Activated B cell treated with CpG ODN at 0.5 μM for 24 hours (primary cell): Measurements from ENCODE around the gene WDR91. TPM values are rescaled to one million over a fixed set of nuclear protein-coding genes. Genes with fewer than 3 reads are reported as not detected.
A peak's percentile ranks its signal among the peaks of the same experiment; 100 is the strongest.

ENCODE experiments used
- ATAC-seq: fragments of 200-7000 bp; cut with Tn5 transposase; one replicate; pipeline ENCODE4 v1.10.0; 2021; ENCODE audit warnings: low read depth, mild to moderate bottlenecking, moderate library complexity
- CTCF ChIA-PET: fragments of 350-600 bp; sonication (Branson Sonifier 250); formaldehyde crosslinking; loops from one replicate; lab custom pipeline; 2021; ENCODE audit warnings: antibody characterized with exemption; lab: Charles Lee
- POLR2A ChIA-PET: fragments of 350-600 bp; sonication (Branson Sonifier 250); formaldehyde crosslinking; loops from one replicate; lab custom pipeline; 2021; ENCODE audit warnings: antibody characterized with exemption; lab: Charles Lee
- DNase-seq: peaks from one replicate; pipeline ENCODE4 v3.0.0; 2022
- H3K27ac Mint-ChIP-seq: one replicate; pipeline ENCODE4 v1.8.0; 2020; ENCODE audit warnings: mixed read lengths
- H3K27me3 Mint-ChIP-seq: one replicate; pipeline ENCODE4 v1.8.0; 2021; ENCODE audit warnings: mixed read lengths
- H3K36me3 Mint-ChIP-seq: one replicate; pipeline ENCODE4 v1.8.0; 2021; ENCODE audit warnings: low read depth, mixed read lengths
- H3K4me1 Mint-ChIP-seq: one replicate; pipeline ENCODE4 v1.8.0; 2021; ENCODE audit warnings: mixed read lengths
- H3K4me3 Mint-ChIP-seq: one replicate; pipeline ENCODE4 v1.8.0; 2020; ENCODE audit warnings: mild to moderate bottlenecking, mixed read lengths
- H3K9me3 Mint-ChIP-seq: one replicate; pipeline ENCODE4 v1.8.0; 2020; ENCODE audit warnings: mixed read lengths
- CTCF ChIP-seq: fragments of 200-600 bp; IDR thresholded peaks from one replicate; pipeline ENCODE4 v1.8.0; 2022; ENCODE audit warnings: antibody characterized with exemption, mild to moderate bottlenecking
- intact Hi-C: fragments of 100-400 bp; cut with micrococcal nuclease; formaldehyde crosslinking; loops from one replicate; pipeline ENCODE4 v1.15.1; 2024
- total RNA-seq: library from RNA; stranded (reverse); gene quantifications from 2 replicates; pipeline ENCODE4 v1.2.3, GENCODE V29; 2022

The WDR91 gene
- total RNA-seq, 1 donor from 2014 or later: 60.1 TPM

- DNase-seq (no peak), ATAC-seq (no peak)
- POLR2A ChIA-PET: no interaction called here
- Mint-ChIP-seq H3K27me3 (peaks cover 3% of the 10 kb centered on the region), H3K4me3 (no peak within 1 kb of the TSS), H3K36me3 (no peaks in the 10 kb centered on the region), H3K9me3 (no peaks in the 10 kb centered on the region), H3K4me1 (peaks cover 18% of the 10 kb centered on the region), H3K27ac (no peak within 1 kb of the TSS)
- TF ChIP-seq CTCF: no peak
- CTCF ChIA-PET: no interaction called here
- intact Hi-C loops: no loop called here
These were observed 22.2 kb upstream of the WDR91 start, which contains the start of gene STRA8 for GRCh38 chr7:135233570-135233969. Gene STRA8 (plus strand): TSS chr7:135233838. CDS start chr7:135240525, 6,687 bp downstream.

- intact Hi-C loops: no loop called here
- DNase-seq: no peak
- H3K4me1 Mint-ChIP-seq: peaks cover 16% of the 10 kb centered on the region
- H3K4me3 Mint-ChIP-seq: no peak overlapping the region
- POLR2A ChIA-PET: no interaction called here
- H3K36me3 Mint-ChIP-seq: no peaks in the 10 kb centered on the region
- ATAC-seq: no peak
- no peaks in the 10 kb centered on the region for H3K9me3 Mint-ChIP-seq
- CTCF ChIA-PET: no interaction called here
- no peak for TF ChIP-seq CTCF
- H3K27ac Mint-ChIP-seq: no peak overlapping the region
- H3K27me3 Mint-ChIP-seq: peaks cover 8% of the 10 kb centered on the region
These were observed 21.4 kb upstream of the WDR91 start for GRCh38 chr7:135232720-135233119.

GRCh38 chr7:135232087-135232486 is 20.8 kb upstream of the WDR91 start:
- Mint-ChIP-seq H3K27ac (no peak overlapping the region), H3K27me3 (peaks cover 8% of the 10 kb centered on the region), H3K4me3 (no peak overlapping the region), H3K9me3 (no peaks in the 10 kb centered on the region), H3K36me3 (no peaks in the 10 kb centered on the region), H3K4me1 (peaks cover 12% of the 10 kb centered on the region)
- ChIA-PET CTCF (no interaction called here), POLR2A (no interaction called here)
- intact Hi-C loops: no loop called here
- TF ChIP-seq CTCF: no peak
- DNase-seq (no peak), ATAC-seq (no peak)

DNA sequence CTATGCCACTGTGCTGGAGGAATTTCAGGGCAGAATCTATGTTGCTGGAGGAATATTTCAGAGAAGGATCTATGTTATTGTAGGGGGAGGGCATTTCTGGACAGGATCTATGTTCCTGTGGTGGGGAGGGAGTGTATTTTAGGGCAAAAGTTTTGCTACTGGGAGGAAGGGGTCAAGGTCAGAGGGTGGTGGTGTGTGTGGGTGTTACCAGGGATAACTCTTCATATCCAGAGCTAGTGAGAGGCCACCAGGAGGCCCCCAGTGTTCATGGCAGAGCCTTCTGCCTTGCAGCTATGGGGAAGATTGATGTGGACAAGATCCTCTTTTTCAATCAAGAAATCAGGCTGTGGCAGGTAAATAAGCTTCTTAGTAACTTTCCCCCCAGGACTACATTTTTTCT is 20.4 kb upstream of the WDR91 start:
- no peak for TF ChIP-seq CTCF
- Mint-ChIP-seq H3K27me3 (peaks cover 8% of the 10 kb centered on the region), H3K4me1 (peaks cover 8% of the 10 kb centered on the region), H3K4me3 (no peak overlapping the region), H3K9me3 (no peaks in the 10 kb centered on the region), H3K36me3 (no peaks in the 10 kb centered on the region), H3K27ac (no peak overlapping the region)
- ATAC-seq (no peak), DNase-seq (no peak)
- CTCF ChIA-PET: no interaction called here
- POLR2A ChIA-PET: no interaction called here
- intact Hi-C loops: no loop called here

DNA sequence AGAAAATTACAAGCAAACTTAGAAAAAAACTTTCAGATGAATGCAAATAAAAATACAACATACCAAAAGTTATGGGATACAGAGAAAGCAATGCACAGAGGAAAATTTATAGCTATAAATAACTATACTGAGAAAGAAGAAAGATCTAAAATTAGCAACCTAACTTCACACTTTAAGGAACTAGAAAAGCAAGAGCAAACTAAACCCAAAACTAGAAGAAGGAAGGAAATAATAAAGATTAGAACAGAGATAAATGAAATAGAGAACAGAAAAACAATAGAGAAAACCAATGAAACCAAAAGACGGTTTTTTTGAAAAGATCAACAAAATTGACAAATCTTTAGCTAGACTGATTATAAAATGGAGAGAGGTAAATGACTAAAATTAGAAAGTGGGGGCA is 12.7 kb upstream of the WDR91 start:
- Mint-ChIP-seq H3K27me3 (peaks cover 5% of the 10 kb centered on the region), H3K36me3 (no peaks in the 10 kb centered on the region), H3K4me3 (peak overlapping the region; percentile 62), H3K9me3 (peaks cover 4% of the 10 kb centered on the region), H3K27ac (peak overlapping the region; percentile 25), H3K4me1 (peaks cover 19% of the 10 kb centered on the region)
- intact Hi-C loops: no loop called here
- POLR2A ChIA-PET: interaction anchor here (0.7 to 1.2 kb wide), 2 partner anchors 13 kb away, joined by 3 to 4 read pairs; partner anchors contain the start of gene WDR91
- no peak for ATAC-seq
- DNase-seq: no peak
- no peak for TF ChIP-seq CTCF
- CTCF ChIA-PET: no interaction called here
